ENCODE results near the gene AXDND1. TPM values are rescaled to one million over a fixed set of nuclear protein-coding genes. Genes with fewer than 3 reads are reported as not detected.
A peak's percentile ranks its signal among the peaks of the same experiment; 100 is the strongest.

The AXDND1 gene, protein sequence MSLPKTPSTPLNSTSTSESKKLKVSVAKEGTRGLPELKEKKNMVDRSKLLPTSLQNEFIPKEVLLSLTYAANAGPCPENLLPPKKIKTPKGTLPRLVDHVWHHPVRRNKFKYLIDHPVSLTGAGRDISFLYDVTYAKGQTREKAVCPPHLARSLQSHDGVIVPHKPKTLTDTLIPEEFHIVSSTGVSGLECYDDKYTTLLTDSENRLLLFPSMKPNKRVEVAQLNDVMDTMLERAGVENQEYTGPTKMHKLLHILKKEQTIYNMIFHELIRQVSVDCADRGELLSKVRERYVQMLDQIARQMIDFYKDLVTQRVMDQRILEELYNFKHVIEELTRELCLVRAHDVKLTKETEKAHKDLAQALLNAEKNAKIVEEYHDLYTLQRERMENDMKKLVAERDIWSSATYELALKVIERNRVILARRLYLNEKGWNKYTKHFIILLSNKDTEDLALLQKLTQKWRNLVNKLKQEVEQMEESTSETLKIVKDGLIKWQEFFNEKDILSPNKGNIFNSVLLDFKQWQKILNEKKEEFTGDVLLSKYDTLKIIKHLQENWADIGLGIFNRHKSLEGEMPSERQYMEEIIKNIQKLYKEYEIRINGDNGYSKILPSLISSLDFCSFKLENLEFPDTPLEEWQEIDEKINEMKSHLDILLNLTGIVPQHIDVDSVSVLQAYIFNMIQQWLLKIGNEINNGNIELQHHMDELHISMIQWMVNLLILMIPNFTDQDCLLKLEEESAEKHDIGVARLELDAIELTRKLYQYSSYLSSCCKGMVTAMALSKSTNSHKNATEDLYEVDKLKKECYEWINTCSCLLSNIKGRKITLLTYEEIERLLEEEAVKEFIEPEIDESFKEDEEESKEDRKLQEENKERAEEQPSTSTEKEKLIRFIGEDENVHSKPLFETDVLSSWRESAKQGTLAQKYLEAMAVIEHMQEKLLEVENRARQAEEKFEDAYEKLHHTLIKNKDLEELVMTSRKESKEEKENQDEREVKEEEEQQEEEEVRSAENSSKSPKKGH
- total RNA-seq (2021), result 1.8 and 3.4 TPM in 2 replicates
- percentile 25 among the genes with signal in this experiment for Bru-seq, nascent RNA
- BruChase-seq, experiment 1, labeled RNA remaining after a 2-hour chase, result percentile 24 among the genes with signal in this experiment
- percentile 18 among the genes with signal in this experiment for BruChase-seq, experiment 2, labeled RNA remaining after a 6-hour chase
- long read RNA-seq, partial matches to known transcripts, result 0 of 2 reads
- long read RNA-seq, other reads (novel, unspliced or antisense), result 2 of 2 reads

DNA sequence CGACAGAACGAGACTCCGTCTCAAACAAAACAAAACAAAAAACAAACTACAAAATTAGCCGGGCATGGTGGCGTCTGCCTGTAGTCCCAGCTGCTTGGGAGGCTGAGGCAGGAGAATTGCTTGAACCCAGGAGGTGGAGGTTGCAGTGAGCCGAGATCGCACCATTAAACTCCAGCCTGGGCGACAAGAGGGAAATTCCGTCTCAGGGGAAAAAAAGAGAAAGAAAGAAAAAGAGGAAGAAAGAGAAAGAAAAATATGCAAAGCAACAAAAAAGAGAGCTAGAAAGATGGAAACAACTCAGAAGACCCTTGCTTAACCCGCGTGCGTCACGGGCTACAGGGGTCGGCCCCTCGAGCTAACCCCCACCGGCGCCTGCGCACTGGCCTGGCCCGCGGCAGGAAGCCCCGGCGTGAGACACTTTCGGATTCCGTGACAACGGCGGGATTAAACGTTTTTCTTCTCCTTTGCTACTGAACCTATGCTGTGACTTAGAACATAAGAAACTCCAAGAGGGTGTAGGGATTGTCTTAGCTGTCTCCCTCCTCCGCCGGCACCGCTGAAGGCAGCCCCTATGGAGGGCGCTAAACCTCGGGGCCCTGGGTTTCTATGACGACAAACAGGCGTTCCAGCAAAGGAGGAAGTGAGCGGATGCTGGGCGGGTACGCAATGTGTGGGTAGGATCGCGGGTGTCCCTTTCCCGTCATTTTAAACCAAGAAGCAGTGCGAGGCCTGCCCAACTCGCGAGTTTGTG lies at the start of gene AXDND1:
TSS of gene AXDND1 (plus strand) at position 630 of the 751 bp plus-strand sequence. CDS start 539 bp downstream, outside the sequence.
- H3K4me2 ChIP-seq, result peak within 1 kb of the TSS; percentile 92
- H3F3A ChIP-seq (ENCODE audit: insufficient read depth, low read depth), result no peaks in the 10 kb centered on the region; the same call in 1 of the 2 replicates
- DNase-seq, result peak; percentile 69 to 76
- peak within 1 kb of the TSS; percentile 97 for H2AFZ ChIP-seq
- H3K9me3 ChIP-seq (ENCODE audit: insufficient read depth, low read depth), result no peaks in the 10 kb centered on the region
- intact Hi-C loops (cut with micrococcal nuclease; ENCODE audit: unreplicated experiment), result loop anchor here (5.0 to 10.0 kb wide), 5 partner anchors 113 to 1418 kb away; no protein-coding TSS in a partner anchor
- H3K9me2 ChIP-seq (ENCODE audit: insufficient read depth), result no peaks in the 10 kb centered on the region
- no peaks in the 10 kb centered on the region for H3K36me3 ChIP-seq (ENCODE audit: low read depth)
- H3K27me3 ChIP-seq (ENCODE audit: insufficient read depth, low read depth), result no peaks in the 10 kb centered on the region
- no peaks in the 10 kb centered on the region for H3K79me2 ChIP-seq (ENCODE audit: low read depth)
- ChIA-PET POLR2A (ENCODE audit: unreplicated experiment) (interaction anchor here (0.6 to 0.8 kb wide), 5 partner anchors 60 to 283 kb away, joined by 3 to 7 read pairs (median 4); no protein-coding TSS in a partner anchor), CTCF (interaction anchor here (0.8 kb wide), 1 partner anchor 1396 kb away, joined by 4 read pairs; no protein-coding TSS in a partner anchor)
- peak within 1 kb of the TSS; percentile 80 for H3K4me3 ChIP-seq
- BruUV-seq (replicated peaks), result TSS peak; percentile 95
- H3K27ac ChIP-seq, result peak within 1 kb of the TSS; percentile 79
- TF ChIP-seq EZH2 (IDR thresholded peaks at IDR 0.05; ENCODE audit: low read depth), result no peak
- TF ChIP-seq, protein P1, sequence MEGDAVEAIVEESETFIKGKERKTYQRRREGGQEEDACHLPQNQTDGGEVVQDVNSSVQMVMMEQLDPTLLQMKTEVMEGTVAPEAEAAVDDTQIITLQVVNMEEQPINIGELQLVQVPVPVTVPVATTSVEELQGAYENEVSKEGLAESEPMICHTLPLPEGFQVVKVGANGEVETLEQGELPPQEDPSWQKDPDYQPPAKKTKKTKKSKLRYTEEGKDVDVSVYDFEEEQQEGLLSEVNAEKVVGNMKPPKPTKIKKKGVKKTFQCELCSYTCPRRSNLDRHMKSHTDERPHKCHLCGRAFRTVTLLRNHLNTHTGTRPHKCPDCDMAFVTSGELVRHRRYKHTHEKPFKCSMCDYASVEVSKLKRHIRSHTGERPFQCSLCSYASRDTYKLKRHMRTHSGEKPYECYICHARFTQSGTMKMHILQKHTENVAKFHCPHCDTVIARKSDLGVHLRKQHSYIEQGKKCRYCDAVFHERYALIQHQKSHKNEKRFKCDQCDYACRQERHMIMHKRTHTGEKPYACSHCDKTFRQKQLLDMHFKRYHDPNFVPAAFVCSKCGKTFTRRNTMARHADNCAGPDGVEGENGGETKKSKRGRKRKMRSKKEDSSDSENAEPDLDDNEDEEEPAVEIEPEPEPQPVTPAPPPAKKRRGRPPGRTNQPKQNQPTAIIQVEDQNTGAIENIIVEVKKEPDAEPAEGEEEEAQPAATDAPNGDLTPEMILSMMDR (conservative IDR thresholded peaks at IDR 0.05), result peak; percentile 32; the same call in 1 of the 2 replicates
- H4K20me1 ChIP-seq (ENCODE audit: insufficient read depth), result no peaks in the 10 kb centered on the region
- H3K4me1 ChIP-seq (replicated peaks; ENCODE audit: insufficient read depth), result peaks cover 4% of the 10 kb centered on the region; the same call in 1 of the 2 replicates

DNA sequence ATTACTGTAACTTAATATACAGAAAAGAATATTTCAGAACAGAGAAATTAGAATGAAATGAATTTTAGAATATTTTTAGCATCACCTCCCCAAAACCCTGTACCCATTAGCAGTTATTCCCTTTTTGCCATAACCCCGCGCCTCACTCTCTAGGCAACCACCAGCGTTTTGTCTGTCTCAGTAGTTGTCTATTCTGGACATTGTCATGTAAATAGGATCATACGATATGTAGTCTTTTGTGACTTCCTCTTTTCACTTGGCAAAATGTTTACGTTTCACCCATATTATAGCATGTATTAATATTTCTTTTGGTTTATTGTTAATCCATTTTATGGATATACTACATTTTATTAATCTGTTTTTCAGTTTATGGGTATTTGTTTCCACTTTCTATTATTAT lies 47.3 kb upstream of the AXDND1 start:
- H3K27me3 ChIP-seq (ENCODE audit: insufficient read depth, low read depth), result no peaks in the 10 kb centered on the region
- H4K20me1 ChIP-seq (ENCODE audit: insufficient read depth), result no peaks in the 10 kb centered on the region
- no TSS peak for BruUV-seq (replicated peaks)
- H3K36me3 ChIP-seq (ENCODE audit: low read depth), result 0 out of 2 replicates have a peak, but pooled peaks cover 4% of the 10 kb centered on the region
- POLR2A ChIA-PET (ENCODE audit: unreplicated experiment), result no interaction called here
- H3K9me2 ChIP-seq (ENCODE audit: insufficient read depth), result no peaks in the 10 kb centered on the region
- no peak for DNase-seq
- intact Hi-C loops (cut with micrococcal nuclease; ENCODE audit: unreplicated experiment), result no loop called here
- no peaks in the 10 kb centered on the region for H3K4me1 ChIP-seq (replicated peaks; ENCODE audit: insufficient read depth)
- H3F3A ChIP-seq (ENCODE audit: insufficient read depth, low read depth), result peaks cover 3% of the 10 kb centered on the region; the same call in 1 of the 2 replicates
- no peak overlapping the region for H3K27ac ChIP-seq
- TF ChIP-seq EZH2 (IDR thresholded peaks at IDR 0.05; ENCODE audit: low read depth), result no peak
- TF ChIP-seq, protein P1 (conservative IDR thresholded peaks at IDR 0.05), result no peak
- no peak overlapping the region for H3K4me3 ChIP-seq
- H3K79me2 ChIP-seq (ENCODE audit: low read depth), result 0 out of 2 replicates have a peak, but pooled peaks cover 5% of the 10 kb centered on the region
- CTCF ChIA-PET, result no interaction called here
- H3K9me3 ChIP-seq (ENCODE audit: insufficient read depth, low read depth), result no peaks in the 10 kb centered on the region
- H3K4me2 ChIP-seq, result no peak overlapping the region
- H2AFZ ChIP-seq, result no peak overlapping the region

Data from PC-9 (cell line).